ENCODE data around the gene CDK4. TPM values are rescaled to one million over a fixed set of nuclear protein-coding genes. Genes with fewer than 3 reads are reported as not detected.
A peak's percentile ranks its signal among the peaks of the same experiment; 100 is the strongest.

Gene CDK4
- total and polyA plus RNA-seq, 2 of the 13 experiments (the other 11 are each of a cell fraction or from before 2014, with no cell fraction given), result 191 to 209 TPM

DNA sequence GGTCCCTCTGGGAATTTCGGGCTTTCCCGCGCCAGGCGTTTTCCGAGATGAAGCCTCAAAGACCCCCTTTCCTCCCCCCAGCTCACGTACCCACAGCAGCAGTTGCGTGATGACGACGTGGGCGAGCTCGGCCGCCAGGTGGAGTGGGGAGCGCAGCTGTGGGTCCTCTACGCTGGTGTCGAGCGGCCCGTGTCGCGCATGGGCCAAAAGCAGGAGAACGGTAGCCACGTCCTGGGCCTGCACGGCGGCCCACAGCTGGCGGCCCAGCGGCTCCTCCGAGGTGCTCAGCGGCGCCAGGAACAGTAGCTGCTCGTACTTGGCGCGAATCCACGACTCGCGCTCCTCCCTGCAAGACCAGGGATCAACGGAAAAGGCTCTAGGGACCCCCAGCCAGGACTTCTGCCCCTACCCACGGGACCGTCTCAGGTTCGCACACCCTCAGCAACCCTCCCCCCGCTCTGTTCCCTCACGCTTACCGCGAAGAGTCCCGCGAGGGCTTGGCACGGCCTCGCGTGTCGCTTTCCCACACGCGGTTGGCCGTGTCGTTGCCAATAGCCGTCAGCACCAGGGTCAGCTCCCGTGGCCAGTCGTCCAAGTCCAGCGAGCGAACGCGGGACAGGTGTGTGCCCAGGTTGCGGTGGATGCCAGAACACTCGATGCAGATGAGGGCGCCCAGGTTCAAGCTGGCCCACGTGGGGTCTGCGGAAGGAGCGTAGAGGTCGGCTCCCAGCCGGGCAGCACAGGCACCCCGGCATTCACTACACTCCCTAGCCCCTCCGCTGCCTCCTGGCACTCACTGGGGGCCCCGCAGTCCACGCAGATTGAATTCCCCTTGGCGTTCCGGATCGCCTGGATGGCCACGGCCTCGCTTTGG, 25.0 kb downstream of the CDK4 start:
- ATAC-seq, result no peak
- no peaks in the 10 kb centered on the region for H3K79me2 ChIP-seq (ENCODE audit: insufficient read depth, low read length)
- WGBS (ENCODE audit: low lambda C conversion rate), result 82% methylated on average over 49 of the region's 76 CpGs
- no peaks in the 10 kb centered on the region for H3K9me3 ChIP-seq (ENCODE audit: low read length)
- POLR2A ChIA-PET, result interaction anchor here (0.5 to 2.1 kb wide), 4 partner anchors 18 to 216 kb away, joined by 3 to 23 read pairs (median 4); partner anchors contain the start of genes CTDSP2, EEF1AKMT3, METTL1 and TSPAN31
- no TSS peak for BruUV-seq (replicated peaks)
- H3K27me3 ChIP-seq (ENCODE audit: control insufficient read depth in 1 of 2, insufficient read depth in 2 of 2, low read length in 2 of 2), result peaks cover 2 to 26% of the 10 kb centered on the region in 2 experiments; a peak in 4 of 5 replicates
- in situ Hi-C loops (cut with HindIII; ENCODE audit: extremely low pct_ligation_motif_present, low pct_unique_long_range_greater_than_20kb) (no loop called here), intact Hi-C loops (cut with micrococcal nuclease; ENCODE audit: unreplicated experiment) (no loop called here)
- no peak for FAIRE-seq
- H3K27ac ChIP-seq (ENCODE audit: extremely low read length, insufficient read depth, low read length), result no peak overlapping the region
- CTCF ChIA-PET (ENCODE audit: low intra/inter-chr PET ratio, low total read pairs), result interaction anchor here (1.7 kb wide), 1 partner anchor 8 kb away, joined by 6 read pairs; no protein-coding TSS in a partner anchor
- H3K4me1 ChIP-seq (ENCODE audit: insufficient read depth, low read length), result 0 out of 2 replicates have a peak, but pooled peaks cover 4% of the 10 kb centered on the region
- H3K4me3 ChIP-seq (replicated peaks in 1 of 3; ENCODE audit: insufficient read depth in 1 of 3, low read depth in 2 of 3, low read length in 3 of 3), result peak overlapping the region; percentile 81 to 91 (median 89); a peak in 4 of 6 replicates
- no peaks in the 10 kb centered on the region for H4K20me1 ChIP-seq (ENCODE audit: insufficient read depth, low read length)
- H2AFZ ChIP-seq (ENCODE audit: low read length), result no peak overlapping the region
- no peak for DNase-seq (ENCODE audit: low spot score)
- no peaks in the 10 kb centered on the region for H3K36me3 ChIP-seq (replicated peaks in 1 of 2; ENCODE audit: control insufficient read depth in 1 of 2, insufficient read depth in 2 of 2, low read length in 2 of 2)
- peak overlapping the region; percentile 52; the same call in 1 of the 2 replicates for H3K9ac ChIP-seq (ENCODE audit: insufficient read depth, low read depth, low read length)
- H3K4me2 ChIP-seq (ENCODE audit: low read depth, low read length), result peak overlapping the region; percentile 98
- TF ChIP-seq KLF11 (CRISPR knock-in tag; IDR thresholded peaks at IDR 0.05) (no peak), ZNF232 (CRISPR knock-in tag; IDR thresholded peaks at IDR 0.05; ENCODE audit: borderline replicate concordance) (no peak), ETV5 (CRISPR knock-in tag; IDR thresholded peaks at IDR 0.05; ENCODE audit: borderline replicate concordance) (0 out of 2 replicates have a peak, but pooled peaks have one; percentile 2), ZNF615 (CRISPR knock-in tag; IDR thresholded peaks at IDR 0.05; ENCODE audit: borderline replicate concordance) (no peak), ZNF367 (CRISPR knock-in tag; IDR thresholded peaks at IDR 0.05; ENCODE audit: borderline replicate concordance) (no peak), IKZF4 (CRISPR knock-in tag; IDR thresholded peaks at IDR 0.05; ENCODE audit: borderline replicate concordance, low read depth, not compliant biosample characterization) (no peak), MAFF (IDR thresholded peaks at IDR 0.05; ENCODE audit: low read depth, low read length) (no peak), ZNF451 (CRISPR knock-in tag; IDR thresholded peaks at IDR 0.05) (no peak), MEF2D (CRISPR knock-in tag; IDR thresholded peaks at IDR 0.05) (no peak), ZNF598 (CRISPR knock-in tag; IDR thresholded peaks at IDR 0.05; ENCODE audit: borderline replicate concordance) (0 out of 2 replicates have a peak, but pooled peaks have one; percentile 28), SP1 (IDR thresholded peaks at IDR 0.05) (no peak), SP1 (CRISPR knock-in tag; IDR thresholded peaks at IDR 0.05) (no peak), CBFB (CRISPR knock-in tag; IDR thresholded peaks at IDR 0.05) (no peak), MIER2 (CRISPR knock-in tag; IDR thresholded peaks at IDR 0.05) (peak; percentile 50; the same call in 1 of the 2 replicates), ZNF737 (CRISPR knock-in tag; IDR thresholded peaks at IDR 0.05; ENCODE audit: borderline replicate concordance) (0 out of 2 replicates have a peak, but pooled peaks have one; percentile 28), ZNF331 (CRISPR knock-in tag; IDR thresholded peaks at IDR 0.05) (no peak), MLLT10 (CRISPR knock-in tag; IDR thresholded peaks at IDR 0.05) (no peak), CCAR2 (optimal IDR thresholded peaks at IDR 0.05; ENCODE audit: low read depth, low read length) (no peak), MBNL3 (CRISPR knock-in tag; conservative IDR thresholded peaks at IDR 0.05) (no peak), BCL6 (CRISPR knock-in tag; IDR thresholded peaks at IDR 0.05) (no peak), ZNF777 (CRISPR knock-in tag; IDR thresholded peaks at IDR 0.05) (no peak), HNRNPL (IDR thresholded peaks at IDR 0.05; ENCODE audit: low read depth, low read length) (0 out of 2 replicates have a peak, but pooled peaks have one; percentile 17), ZNF839 (CRISPR knock-in tag; IDR thresholded peaks at IDR 0.05; ENCODE audit: borderline replicate concordance) (no peak), ZBTB8A (CRISPR knock-in tag; IDR thresholded peaks at IDR 0.05; ENCODE audit: borderline replicate concordance, low read depth) (no peak)
- TF ChIP-seq, protein P1, sequence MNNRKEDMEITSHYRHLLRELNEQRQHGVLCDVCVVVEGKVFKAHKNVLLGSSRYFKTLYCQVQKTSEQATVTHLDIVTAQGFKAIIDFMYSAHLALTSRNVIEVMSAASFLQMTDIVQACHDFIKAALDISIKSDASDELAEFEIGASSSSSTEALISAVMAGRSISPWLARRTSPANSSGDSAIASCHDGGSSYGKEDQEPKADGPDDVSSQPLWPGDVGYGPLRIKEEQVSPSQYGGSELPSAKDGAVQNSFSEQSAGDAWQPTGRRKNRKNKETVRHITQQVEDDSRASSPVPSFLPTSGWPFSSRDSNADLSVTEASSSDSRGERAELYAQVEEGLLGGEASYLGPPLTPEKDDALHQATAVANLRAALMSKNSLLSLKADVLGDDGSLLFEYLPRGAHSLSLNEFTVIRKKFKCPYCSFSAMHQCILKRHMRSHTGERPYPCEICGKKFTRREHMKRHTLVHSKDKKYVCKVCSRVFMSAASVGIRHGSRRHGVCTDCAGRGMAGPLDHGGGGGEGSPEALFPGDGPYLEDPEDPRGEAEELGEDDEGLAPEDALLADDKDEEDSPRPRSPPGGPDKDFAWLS (CRISPR knock-in tag; IDR thresholded peaks at IDR 0.05; ENCODE audit: borderline replicate concordance), result no peak
